K562 (cell line): Measurements from ENCODE around the gene SEPHS1. TPM values are rescaled to one million over a fixed set of nuclear protein-coding genes. Genes with fewer than 3 reads are reported as not detected.

Experiments
- CHD2 ChIP-seq: IDR thresholded peaks from 2 replicates; pipeline ENCODE4 v1.6.1; 2011; ENCODE audit warnings: low read depth, low read length
- CREM ChIP-seq: IDR thresholded peaks from 2 replicates; pipeline ENCODE4 v1.6.1; 2014; ENCODE audit warnings: antibody characterized with exemption, low read depth
- GATA2 ChIP-seq: sonication (generic); formaldehyde crosslinking; IDR thresholded peaks from 2 replicates; pipeline ENCODE4 v1.4.0; 2020; ENCODE audit warnings: mild to moderate bottlenecking, missing genetic modification reagents
- HINFP ChIP-seq: fragments of 450-650 bp; conservative IDR thresholded peaks from 2 replicates; pipeline ENCODE4 v1.6.1; 2016; ENCODE audit warnings: missing genetic modification characterization, low read depth, mild to moderate bottlenecking, control low read depth, missing compliant biosample characterization
- IRF2 ChIP-seq: sonication (generic); formaldehyde crosslinking; IDR thresholded peaks from 2 replicates; pipeline ENCODE4 v1.8.1; 2022; ENCODE audit warnings: mild to moderate bottlenecking, missing genetic modification reagents
- MED1 ChIP-seq: sonication (generic); formaldehyde crosslinking; IDR thresholded peaks from 2 replicates; pipeline ENCODE4 v1.8.1; 2023; ENCODE audit warnings: missing genetic modification reagents, borderline replicate concordance
- MEF2A ChIP-seq: IDR thresholded peaks from 2 replicates; pipeline ENCODE4 v1.6.1; 2011; ENCODE audit warnings: low read depth, mild to moderate bottlenecking, low read length, moderate library complexity; ENCODE audit not compliant: control insufficient read depth
- MYC ChIP-seq, 2 experiments: fragments of 250-450 bp in 1 of 2; sonication (Bioruptor Pico) in 1 of 2; IDR thresholded peaks; 2 replicates each; pipeline versions ENCODE4 v1.5.1 to v1.6.1; 2012 to 2021; ENCODE audit warnings: low read depth in 2 of 2, borderline replicate concordance in 1 of 2, improper control_type of control experiment in 1 of 2, low read length in 1 of 2, mild to moderate bottlenecking in 1 of 2, moderate library complexity in 1 of 2
- NFIC ChIP-seq: fragments of 450-650 bp; IDR thresholded peaks from 2 replicates; pipeline ENCODE4 v1.6.1; 2017; ENCODE audit warnings: mild to moderate bottlenecking, inconsistent platforms
- NR0B1 ChIP-seq: fragments of 450-650 bp; IDR thresholded peaks from one replicate; pipeline ENCODE4 v1.6.1; 2018; ENCODE audit warnings: mild to moderate bottlenecking, moderate library complexity; ENCODE audit not compliant: partially characterized antibody
- SETDB1 ChIP-seq: IDR thresholded peaks from one replicate; pipeline ENCODE4 v1.6.1; 2012; ENCODE audit warnings: low read length, control low read depth, inconsistent platforms
- SMARCB1 ChIP-seq: IDR thresholded peaks from 2 replicates; pipeline ENCODE4 v1.6.1; 2011; ENCODE audit warnings: improper control_type of control experiment, low read depth; ENCODE audit not compliant: insufficient read length
- SOX6 ChIP-seq: fragments of 450-650 bp; IDR thresholded peaks from 2 replicates; pipeline ENCODE4 v1.6.1; 2014; ENCODE audit warnings: mild to moderate bottlenecking
- STAT5B ChIP-seq: fragments of 250-450 bp; sonication (Bioruptor Pico); IDR thresholded peaks from 2 replicates; pipeline ENCODE4 v1.8.0; 2021; ENCODE audit warnings: mild to moderate bottlenecking, inconsistent platforms
- ZFX ChIP-seq: sonication (generic); formaldehyde crosslinking; IDR thresholded peaks from 2 replicates; pipeline ENCODE4 v1.8.0; 2022; ENCODE audit warnings: mild to moderate bottlenecking, missing genetic modification reagents, moderate library complexity
- ZNF3 ChIP-seq: fragments of 250-450 bp; sonication (Bioruptor Pico); IDR thresholded peaks from 2 replicates; pipeline ENCODE4 v1.5.0; 2021; ENCODE audit warnings: mild to moderate bottlenecking, moderate library complexity
- polyA plus RNA-seq, 8 experiments: library from polyadenylated mRNA; depleted of rRNA in 4 of 8; stranded (reverse) in 5 of 8; unstranded in 3 of 8; fragments of >200 nt; fragmentation: Nextera tagmentation in 2 of 8; fragmentation: Illumina TruSeq in 1 of 8; extraction: Ambion mirVana in 2 of 8; extraction: Trizol in 1 of 8; gene quantifications; 2 replicates each; pipeline versions ENCODE4 v1.2.1 to v1.2.3, GENCODE V29; 2011 to 2014; ENCODE audit warnings: inconsistent platforms in 1 of 8, missing spikeins in 1 of 8
- total RNA-seq, 7 experiments: library from RNA; depleted of rRNA in 6 of 7; stranded (reverse); fragments of >200 nt in 6 of 7; fragmentation: Illumina TruSeq in 2 of 7; extraction: Trizol in 2 of 7; gene quantifications; 2 replicates each; pipeline versions ENCODE4 v1.2.1 to v1.2.3, GENCODE V29; 2011 to 2021; ENCODE audit warnings: low replicate concordance in 1 of 7
- TF ChIP-seq, protein P1 (sequence below): sonication (generic); formaldehyde crosslinking; IDR thresholded peaks from 2 replicates; pipeline ENCODE4 v1.8.0; 2023; ENCODE audit warnings: mild to moderate bottlenecking, missing genetic modification reagents
- TF ChIP-seq, protein P2 (sequence below): IDR thresholded peaks from 3 replicates; pipeline ENCODE4 v1.6.1; 2011; ENCODE audit warnings: borderline replicate concordance, mild to moderate bottlenecking, moderate library complexity; ENCODE audit not compliant: insufficient read length; ENCODE audit errors: extremely low read depth

SEPHS1 gene
- total and polyA plus RNA-seq, 9 of the 15 experiments (the other 6 are each of a cell fraction or from before 2014, with no cell fraction given) = 14.7 to 82.8 (median 41.8) TPM

DNA sequence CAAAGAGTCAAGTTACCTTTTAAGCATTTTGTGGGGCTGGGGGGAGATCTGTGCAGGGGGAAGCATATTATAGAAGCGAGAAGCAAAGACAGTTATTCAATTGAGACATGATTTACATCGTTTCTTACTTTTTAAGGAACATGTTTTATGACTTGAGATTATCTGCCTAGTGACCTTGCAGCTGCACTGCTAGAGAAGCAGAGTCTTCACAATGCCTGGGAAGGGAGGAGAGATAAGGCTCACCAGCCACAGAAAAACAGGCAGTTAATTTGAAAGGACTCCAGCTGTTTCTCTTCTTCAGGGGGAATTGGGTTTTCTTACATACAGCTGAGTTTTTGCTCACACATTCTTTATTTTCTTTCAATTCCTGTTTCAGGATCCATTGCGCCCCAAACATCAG, 79.3 kb downstream of the SEPHS1 start (continued):
- TF ChIP-seq HINFP = no peak
- TF ChIP-seq ZFX (CRISPR knock-in tag) = no peak
- TF ChIP-seq MED1 (CRISPR knock-in tag) = no peak
- no peak for TF ChIP-seq SETDB1
- TF ChIP-seq MEF2A = no peak
- no peak for TF ChIP-seq IRF2 (CRISPR knock-in tag)
- peak; percentile 22; the same call in 1 of the 2 replicates for TF ChIP-seq CREM
- TF ChIP-seq NR0B1 = no peak
- no peak for TF ChIP-seq ZNF3 (CRISPR knock-in tag)
- TF ChIP-seq MYC (IDR thresholded peaks at IDR 0.05; ENCODE audit: low read depth, low read length) = no peak
- no peak for TF ChIP-seq MYC (CRISPR knock-in tag; IDR thresholded peaks at IDR 0.05; ENCODE audit: borderline replicate concordance, low read depth)
- TF ChIP-seq SMARCB1 = no peak
- no peak for TF ChIP-seq STAT5B (CRISPR knock-in tag)
- peak; percentile 91 for TF ChIP-seq GATA2
- TF ChIP-seq, protein P1, sequence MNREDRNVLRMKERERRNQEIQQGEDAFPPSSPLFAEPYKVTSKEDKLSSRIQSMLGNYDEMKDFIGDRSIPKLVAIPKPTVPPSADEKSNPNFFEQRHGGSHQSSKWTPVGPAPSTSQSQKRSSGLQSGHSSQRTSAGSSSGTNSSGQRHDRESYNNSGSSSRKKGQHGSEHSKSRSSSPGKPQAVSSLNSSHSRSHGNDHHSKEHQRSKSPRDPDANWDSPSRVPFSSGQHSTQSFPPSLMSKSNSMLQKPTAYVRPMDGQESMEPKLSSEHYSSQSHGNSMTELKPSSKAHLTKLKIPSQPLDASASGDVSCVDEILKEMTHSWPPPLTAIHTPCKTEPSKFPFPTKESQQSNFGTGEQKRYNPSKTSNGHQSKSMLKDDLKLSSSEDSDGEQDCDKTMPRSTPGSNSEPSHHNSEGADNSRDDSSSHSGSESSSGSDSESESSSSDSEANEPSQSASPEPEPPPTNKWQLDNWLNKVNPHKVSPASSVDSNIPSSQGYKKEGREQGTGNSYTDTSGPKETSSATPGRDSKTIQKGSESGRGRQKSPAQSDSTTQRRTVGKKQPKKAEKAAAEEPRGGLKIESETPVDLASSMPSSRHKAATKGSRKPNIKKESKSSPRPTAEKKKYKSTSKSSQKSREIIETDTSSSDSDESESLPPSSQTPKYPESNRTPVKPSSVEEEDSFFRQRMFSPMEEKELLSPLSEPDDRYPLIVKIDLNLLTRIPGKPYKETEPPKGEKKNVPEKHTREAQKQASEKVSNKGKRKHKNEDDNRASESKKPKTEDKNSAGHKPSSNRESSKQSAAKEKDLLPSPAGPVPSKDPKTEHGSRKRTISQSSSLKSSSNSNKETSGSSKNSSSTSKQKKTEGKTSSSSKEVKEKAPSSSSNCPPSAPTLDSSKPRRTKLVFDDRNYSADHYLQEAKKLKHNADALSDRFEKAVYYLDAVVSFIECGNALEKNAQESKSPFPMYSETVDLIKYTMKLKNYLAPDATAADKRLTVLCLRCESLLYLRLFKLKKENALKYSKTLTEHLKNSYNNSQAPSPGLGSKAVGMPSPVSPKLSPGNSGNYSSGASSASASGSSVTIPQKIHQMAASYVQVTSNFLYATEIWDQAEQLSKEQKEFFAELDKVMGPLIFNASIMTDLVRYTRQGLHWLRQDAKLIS = no peak
- peak; percentile 73; the same call in 1 of the 2 replicates for TF ChIP-seq SOX6
- TF ChIP-seq, protein P2, sequence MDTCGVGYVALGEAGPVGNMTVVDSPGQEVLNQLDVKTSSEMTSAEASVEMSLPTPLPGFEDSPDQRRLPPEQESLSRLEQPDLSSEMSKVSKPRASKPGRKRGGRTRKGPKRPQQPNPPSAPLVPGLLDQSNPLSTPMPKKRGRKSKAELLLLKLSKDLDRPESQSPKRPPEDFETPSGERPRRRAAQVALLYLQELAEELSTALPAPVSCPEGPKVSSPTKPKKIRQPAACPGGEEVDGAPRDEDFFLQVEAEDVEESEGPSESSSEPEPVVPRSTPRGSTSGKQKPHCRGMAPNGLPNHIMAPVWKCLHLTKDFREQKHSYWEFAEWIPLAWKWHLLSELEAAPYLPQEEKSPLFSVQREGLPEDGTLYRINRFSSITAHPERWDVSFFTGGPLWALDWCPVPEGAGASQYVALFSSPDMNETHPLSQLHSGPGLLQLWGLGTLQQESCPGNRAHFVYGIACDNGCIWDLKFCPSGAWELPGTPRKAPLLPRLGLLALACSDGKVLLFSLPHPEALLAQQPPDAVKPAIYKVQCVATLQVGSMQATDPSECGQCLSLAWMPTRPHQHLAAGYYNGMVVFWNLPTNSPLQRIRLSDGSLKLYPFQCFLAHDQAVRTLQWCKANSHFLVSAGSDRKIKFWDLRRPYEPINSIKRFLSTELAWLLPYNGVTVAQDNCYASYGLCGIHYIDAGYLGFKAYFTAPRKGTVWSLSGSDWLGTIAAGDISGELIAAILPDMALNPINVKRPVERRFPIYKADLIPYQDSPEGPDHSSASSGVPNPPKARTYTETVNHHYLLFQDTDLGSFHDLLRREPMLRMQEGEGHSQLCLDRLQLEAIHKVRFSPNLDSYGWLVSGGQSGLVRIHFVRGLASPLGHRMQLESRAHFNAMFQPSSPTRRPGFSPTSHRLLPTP = no peak
- no peak for TF ChIP-seq CHD2
- TF ChIP-seq NFIC = peak; percentile 79
